Neural cell (in vitro differentiated cells): ENCODE data around the gene HMOX2.

Experiments used
- CTCF ChIP-seq: fragments of 450-650 bp; IDR thresholded peaks from 2 replicates; pipeline ENCODE4 v1.5.1; 2014; ENCODE audit warnings: antibody characterized with exemption, mild to moderate bottlenecking, moderate library complexity; ENCODE audit not compliant: poor library complexity, severe bottlenecking
- EP300 ChIP-seq: fragments of 450-650 bp; conservative IDR thresholded peaks from 2 replicates; pipeline ENCODE4 v1.6.1; 2014; ENCODE audit warnings: antibody characterized with exemption, mild to moderate bottlenecking, moderate library complexity; ENCODE audit not compliant: poor library complexity, severe bottlenecking
- EZH2 ChIP-seq: fragments of 200-600, 300-800 bp; shearing (Covaris generic), sonication (generic); IDR thresholded peaks from 2 replicates; pipeline ENCODE4 v1.6.1; 2014; ENCODE audit warnings: antibody characterized with exemption, low read length, borderline replicate concordance, mild to moderate bottlenecking; ENCODE audit not compliant: insufficient read depth, poor library complexity, severe bottlenecking
- MXI1 ChIP-seq: fragments of 450-650 bp; conservative IDR thresholded peaks from 2 replicates; pipeline ENCODE4 v1.6.1; 2014; ENCODE audit warnings: antibody characterized with exemption, mild to moderate bottlenecking; ENCODE audit not compliant: poor library complexity, severe bottlenecking
- POLR2AphosphoS5 ChIP-seq: IDR thresholded peaks from 2 replicates; pipeline ENCODE4 v1.6.1; 2012
- RAD21 ChIP-seq: fragments of 450-650 bp; conservative IDR thresholded peaks from 2 replicates; pipeline ENCODE4 v1.6.1; 2014; ENCODE audit warnings: antibody characterized with exemption, mild to moderate bottlenecking, moderate library complexity
- TAF1 ChIP-seq: IDR thresholded peaks from 2 replicates; pipeline ENCODE4 v1.6.1; 2012; ENCODE audit warnings: low read depth

- TF ChIP-seq CTCF = no peak
- TF ChIP-seq POLR2AphosphoS5 = no peak
- no peak for TF ChIP-seq EZH2
- no peak for TF ChIP-seq EP300
- no peak for TF ChIP-seq MXI1
- TF ChIP-seq TAF1 = no peak
- TF ChIP-seq RAD21 = no peak
These were observed 7.2 kb upstream of the HMOX2 start for GRCh38 chr16:4468972-4469371.
